A549 (cell line): Measurements from ENCODE around the gene RORB. TPM values are rescaled to one million over a fixed set of nuclear protein-coding genes. Genes with fewer than 3 reads are reported as not detected.
A peak's percentile ranks its signal among the peaks of the same experiment; 100 is the strongest.

ENCODE experiments used
- ATAC-seq, 2 experiments: fragments of 200-7000 bp in 1 of 2; fragments of >200 bp in 1 of 2; cut with Nextera tagmentation in 1 of 2; cut with Tn5 transposase in 1 of 2; 3 replicates each; pipeline versions ENCODE4 v1.8.0 to v1.9.1; 2018 to 2020; ENCODE audit warnings: mild to moderate bottlenecking in 1 of 2, moderate library complexity in 1 of 2
- CTCF ChIA-PET: fragments of 300-600 bp; sonication (Branson Sonifier 250); formaldehyde crosslinking; extraction: SDS; loops from one replicate; lab custom pipeline; 2021; ENCODE audit warnings: antibody characterized with exemption, inconsistent platforms; lab: Yijun Ruan, JAX
- POLR2A ChIA-PET: fragments of 350-600 bp; formaldehyde crosslinking; extraction: SDS; loops from one replicate; lab custom pipeline; 2021; ENCODE audit warnings: antibody characterized with exemption, inconsistent platforms; lab: Yijun Ruan, JAX
- DNase-seq, 2 experiments: peaks; one replicate each; pipeline versions ENCODE4 v3.0.0 to v3.0.0-alpha.2; 2011 to 2016; ENCODE audit warnings: low read depth in 1 of 2, low spot score in 1 of 2
- FAIRE-seq: peaks from 2 replicates; lab custom pipeline; 2011; peaks lifted over from hg19 to GRCh38; lab: Jason Lieb, UNC
- H3K27ac ChIP-seq, 2 experiments: fragments of >200 bp; sonication (Bioruptor Twin); formaldehyde crosslinking; 3 replicates each; pipeline ENCODE4 v1.5.1; 2016 to 2017
- H3K4me1 ChIP-seq: fragments of >200 bp; sonication (Bioruptor Twin); formaldehyde crosslinking; 3 replicates; pipeline ENCODE4 v1.6.1; 2016
- H3K4me2 ChIP-seq: fragments of >200 bp; sonication (Bioruptor Twin); formaldehyde crosslinking; 3 replicates; pipeline ENCODE4 v1.6.1; 2016
- H3K4me3 ChIP-seq: fragments of >200 bp; sonication (Bioruptor Twin); formaldehyde crosslinking; 3 replicates; pipeline ENCODE4 v1.5.1; 2016
- H3K9me3 ChIP-seq: fragments of >200 bp; sonication (Bioruptor Twin); formaldehyde crosslinking; 3 replicates; pipeline ENCODE4 v1.6.1; 2016
- CHD2 ChIP-seq: fragments of 150-350 bp; IDR thresholded peaks from 2 replicates; pipeline ENCODE4 v1.6.1; 2014; ENCODE audit warnings: low read length; ENCODE audit not compliant: partially characterized antibody
- CTCF ChIP-seq: fragments of >200 bp; sonication (Bioruptor Twin); formaldehyde crosslinking; IDR thresholded peaks from 3 replicates; pipeline ENCODE4 v1.5.1; 2016
- EHF ChIP-seq: fragments of 250-450 bp; sonication (Bioruptor Pico); IDR thresholded peaks from 2 replicates; pipeline ENCODE4 v1.5.0; 2020; ENCODE audit warnings: mild to moderate bottlenecking
- EHMT2 ChIP-seq: fragments of 200-600 bp; sonication (generic); IDR thresholded peaks from 2 replicates; pipeline ENCODE4 v1.6.1; 2016; ENCODE audit warnings: antibody characterized with exemption, low read depth, mild to moderate bottlenecking, moderate library complexity
- FOSB ChIP-seq: fragments of 250-450 bp; sonication (Bioruptor Pico); IDR thresholded peaks from 2 replicates; pipeline ENCODE4 v1.5.0; 2020; ENCODE audit warnings: mild to moderate bottlenecking, moderate library complexity
- HEYL ChIP-seq: fragments of 250-450 bp; sonication (Bioruptor Pico); IDR thresholded peaks from 2 replicates; pipeline ENCODE4 v1.8.0; 2021; ENCODE audit warnings: mild to moderate bottlenecking, moderate library complexity
- JUN ChIP-seq, 2 experiments: fragments of >200 bp; sonication (Bioruptor Twin); formaldehyde crosslinking; IDR thresholded peaks; 2 replicates in 1 of 2; 3 replicates in 1 of 2; pipeline ENCODE4 v1.6.1; 2016 to 2017
- JUNB ChIP-seq: fragments of >200 bp; sonication (Bioruptor Twin); formaldehyde crosslinking; IDR thresholded peaks from 2 replicates; pipeline ENCODE4 v1.6.1; 2016
- MAFK ChIP-seq: fragments of 450-650 bp; IDR thresholded peaks from 2 replicates; pipeline ENCODE4 v1.6.1; 2014; ENCODE audit not compliant: partially characterized antibody
- MAZ ChIP-seq: fragments of 150-350 bp; IDR thresholded peaks from 2 replicates; pipeline ENCODE4 v1.6.1; 2014; ENCODE audit warnings: antibody characterized with exemption, low read depth, low read length, borderline replicate concordance
- NFE2L2 ChIP-seq: fragments of 150-350 bp; conservative IDR thresholded peaks from 2 replicates; pipeline ENCODE4 v1.6.1; 2014; ENCODE audit warnings: low read length
- NR3C1 ChIP-seq: fragments of >200 bp; sonication (Bioruptor Twin); formaldehyde crosslinking; IDR thresholded peaks from 3 replicates; pipeline ENCODE4 v1.6.1; 2017
- POLR2AphosphoS2 ChIP-seq: conservative IDR thresholded peaks from 2 replicates; pipeline ENCODE4 v1.6.1; 2012; ENCODE audit warnings: low read length, improper control_type of control experiment, inconsistent platforms
- RAD21 ChIP-seq, 2 experiments: fragments of >200 bp in 1 of 2; sonication (Bioruptor Twin) in 1 of 2; formaldehyde crosslinking in 1 of 2; IDR thresholded peaks in 1 of 2; conservative IDR thresholded peaks in 1 of 2; 2 replicates in 1 of 2; 3 replicates in 1 of 2; pipeline ENCODE4 v1.6.1; 2012 to 2018; ENCODE audit warnings: inconsistent platforms in 1 of 2
- RNF2 ChIP-seq: fragments of 200-600 bp; sonication (generic); IDR thresholded peaks from 2 replicates; pipeline ENCODE4 v1.6.1; 2016; ENCODE audit warnings: low read depth, mild to moderate bottlenecking, antibody characterized with exemption, moderate library complexity, borderline replicate concordance
- SMC3 ChIP-seq: fragments of >200 bp; sonication (Bioruptor Twin); formaldehyde crosslinking; IDR thresholded peaks from 3 replicates; pipeline ENCODE4 v1.6.1; 2018; ENCODE audit warnings: inconsistent platforms
- SREBF2 ChIP-seq: fragments of 450-650 bp; IDR thresholded peaks from 2 replicates; pipeline ENCODE4 v1.6.1; 2014; ENCODE audit warnings: mild to moderate bottlenecking, moderate library complexity
- TFCP2L1 ChIP-seq: fragments of 250-450 bp; sonication (Bioruptor Pico); IDR thresholded peaks from 2 replicates; pipeline ENCODE4 v1.5.0; 2021; ENCODE audit warnings: mild to moderate bottlenecking
- TP53 ChIP-seq: fragments of 250-450 bp; sonication (Bioruptor Pico); IDR thresholded peaks from 2 replicates; pipeline ENCODE4 v1.5.0; 2021; ENCODE audit warnings: mild to moderate bottlenecking, moderate library complexity
- ZC3H11A ChIP-seq: fragments of 450-650 bp; IDR thresholded peaks from 2 replicates; pipeline ENCODE4 v1.6.1; 2014; ENCODE audit warnings: antibody characterized with exemption, mild to moderate bottlenecking
- ZFP36 ChIP-seq: fragments of 450-650 bp; IDR thresholded peaks from 2 replicates; pipeline ENCODE4 v1.6.1; 2014; ENCODE audit warnings: borderline replicate concordance; ENCODE audit not compliant: partially characterized antibody
- ZNF302 ChIP-seq: fragments of 250-450 bp; sonication (Bioruptor Pico); IDR thresholded peaks from 2 replicates; pipeline ENCODE4 v1.9.0; 2021; ENCODE audit warnings: inconsistent platforms, mild to moderate bottlenecking, moderate library complexity
- WGBS: methylation state at CpG from one replicate; pipeline ENCODE4 v1.1.6; 2017; ENCODE audit errors: missing lambda C conversion rate; 5-methylcytosine and 5-hydroxymethylcytosine counted together
- polyA plus RNA-seq, 4 experiments: library from polyadenylated mRNA; depleted of rRNA in 3 of 4; stranded (reverse); fragments of >200 nt; fragmentation: RNase III in 1 of 4; extraction: RNeasy Plus Mini Kit Qiagen cat#74134 plus additional on column Dnase treatment in 1 of 4; gene quantifications; 2 replicates in 3 of 4; 3 replicates in 1 of 4; pipeline ENCODE4 v1.2.3, GENCODE V29; 2011 to 2017
- TF ChIP-seq, protein P1 (sequence below): fragments of 450-650 bp; IDR thresholded peaks from 2 replicates; pipeline ENCODE4 v1.6.1; 2014; ENCODE audit warnings: antibody characterized with exemption
- TF ChIP-seq, protein P2 (sequence below): fragments of 250-450 bp; sonication (Bioruptor Pico); IDR thresholded peaks from 2 replicates; pipeline ENCODE4 v1.5.0; 2021; ENCODE audit warnings: mild to moderate bottlenecking, moderate library complexity, borderline replicate concordance
- TF ChIP-seq, protein P3 (sequence below): IDR thresholded peaks from 2 replicates; pipeline ENCODE4 v1.6.1; 2012

The RORB gene
- polyA plus RNA-seq, 2 of the 4 experiments (the other 2 are of a cell fraction): not detected

DNA sequence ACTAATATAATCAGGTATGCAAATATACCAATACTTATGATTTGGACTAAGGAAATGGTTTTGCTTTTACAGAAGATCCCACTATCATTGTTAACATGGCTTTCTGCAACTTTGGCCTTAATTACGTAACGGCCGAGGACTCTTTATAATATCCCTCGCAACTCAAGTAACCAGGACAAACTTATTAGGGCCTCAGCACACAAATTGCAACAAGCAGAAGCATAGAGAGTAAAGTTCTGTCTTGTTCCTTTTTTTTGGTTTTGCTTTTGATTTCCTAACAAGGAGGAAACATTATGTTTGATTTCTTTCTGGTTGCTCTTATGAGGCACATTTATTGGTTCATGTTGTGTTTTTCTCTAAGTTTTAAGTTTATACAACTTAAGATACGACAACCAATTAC lies 60.4 kb downstream of the RORB start:
- DNase-seq (no peak), ATAC-seq (no peak), FAIRE-seq (no peak)
- Histone ChIP-seq H3K9me3 (no peaks in the 10 kb centered on the region), H3K27ac (no peak overlapping the region), H3K4me2 (no peak overlapping the region), H3K4me3 (no peak overlapping the region), H3K4me1 (no peaks in the 10 kb centered on the region)
- TF ChIP-seq FOSB (no peak), HEYL (CRISPR knock-in tag) (no peak), RNF2 (no peak), NFE2L2 (no peak), RAD21 (conservative IDR thresholded peaks at IDR 0.05 in 1 of 2, IDR thresholded peaks at IDR 0.05 in 1 of 2) (no peak), CHD2 (no peak), POLR2AphosphoS2 (no peak), NR3C1 (no peak), EHMT2 (no peak), SREBF2 (no peak)
- TF ChIP-seq, protein P1, sequence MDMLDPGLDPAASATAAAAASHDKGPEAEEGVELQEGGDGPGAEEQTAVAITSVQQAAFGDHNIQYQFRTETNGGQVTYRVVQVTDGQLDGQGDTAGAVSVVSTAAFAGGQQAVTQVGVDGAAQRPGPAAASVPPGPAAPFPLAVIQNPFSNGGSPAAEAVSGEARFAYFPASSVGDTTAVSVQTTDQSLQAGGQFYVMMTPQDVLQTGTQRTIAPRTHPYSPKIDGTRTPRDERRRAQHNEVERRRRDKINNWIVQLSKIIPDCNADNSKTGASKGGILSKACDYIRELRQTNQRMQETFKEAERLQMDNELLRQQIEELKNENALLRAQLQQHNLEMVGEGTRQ: no peak
- POLR2A ChIA-PET: no interaction called here
- 43% methylated on average over 5 of the region's 5 CpGs for WGBS
- CTCF ChIA-PET: no interaction called here

DNA sequence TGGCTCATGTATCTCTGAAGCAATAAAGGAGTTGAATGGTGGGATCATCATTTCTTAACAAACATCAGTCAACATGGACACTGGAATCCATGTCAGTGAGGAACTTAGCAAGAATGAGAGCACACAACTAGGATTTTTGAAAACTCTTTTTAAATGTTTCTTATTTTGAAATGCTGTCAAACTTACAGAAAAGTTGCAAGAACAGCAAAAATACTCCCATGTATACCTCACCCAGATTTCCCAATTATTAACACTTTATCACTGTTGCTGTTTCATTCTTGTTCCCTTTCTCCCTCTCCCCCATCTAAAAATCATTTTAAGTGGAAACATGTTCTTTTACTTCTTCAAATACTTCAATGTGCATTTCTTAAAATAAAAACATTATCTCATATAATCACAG lies 65.5 kb downstream of the RORB start:
- ChIA-PET POLR2A (no interaction called here), CTCF (no interaction called here)
- ATAC-seq (no peak), DNase-seq (no peak), FAIRE-seq (no peak)
- Histone ChIP-seq H3K9me3 (no peaks in the 10 kb centered on the region), H3K4me1 (no peaks in the 10 kb centered on the region), H3K4me2 (no peak overlapping the region), H3K27ac (no peak overlapping the region), H3K4me3 (no peak overlapping the region)
- TF ChIP-seq RAD21 (conservative IDR thresholded peaks at IDR 0.05 in 1 of 2, IDR thresholded peaks at IDR 0.05 in 1 of 2) (no peak), MAFK (peak; percentile 64)

GRCh38 chr9:74570879-74571512 lies 73.9 kb downstream of the RORB start:
- H3K9me3 ChIP-seq: no peaks in the 10 kb centered on the region
- POLR2A ChIA-PET: no interaction called here
- CTCF ChIA-PET: interaction anchor here (1.0 to 1.1 kb wide), 2 partner anchors 1370 to 1373 kb away, joined by 3 to 7 read pairs; no protein-coding TSS in a partner anchor
- 23% methylated on average over 4 of the region's 4 CpGs for WGBS
- H3K4me3 ChIP-seq: no peak overlapping the region
- H3K4me2 ChIP-seq: no peak overlapping the region
- peak; percentile 9 to 31 for DNase-seq
- H3K4me1 ChIP-seq: no peaks in the 10 kb centered on the region
- TF ChIP-seq SMC3 (peak; percentile 64), MAZ (no peak), RNF2 (no peak), ZC3H11A (no peak), CTCF (peak; percentile 73), RAD21 (conservative IDR thresholded peaks at IDR 0.05 in 1 of 2, IDR thresholded peaks at IDR 0.05 in 1 of 2) (peak; percentile 70 to 72)
- H3K27ac ChIP-seq: no peak overlapping the region
- FAIRE-seq: peak; percentile 78
- ATAC-seq: peak in 1 of 2 experiments; percentile 46; a peak in 1 of 6 replicates

- Histone ChIP-seq H3K4me2 (no peak overlapping the region), H3K9me3 (no peaks in the 10 kb centered on the region), H3K4me3 (no peak overlapping the region), H3K27ac (no peak overlapping the region), H3K4me1 (no peaks in the 10 kb centered on the region)
- FAIRE-seq (no peak), DNase-seq (no peak), ATAC-seq (no peak)
- CTCF ChIA-PET: interaction anchor here (1.0 to 5.9 kb wide), 4 partner anchors 10 to 1373 kb away, joined by 3 to 47 read pairs (median 4); no protein-coding TSS in a partner anchor
- 22% methylated on average over 8 of the region's 8 CpGs for WGBS
- POLR2A ChIA-PET: no interaction called here
- TF ChIP-seq ZFP36 (no peak), JUNB (no peak), RAD21 (conservative IDR thresholded peaks at IDR 0.05 in 1 of 2, IDR thresholded peaks at IDR 0.05 in 1 of 2) (no peak), SMC3 (no peak), EHF (CRISPR knock-in tag) (no peak), ZNF302 (CRISPR knock-in tag) (no peak), EHMT2 (no peak), TP53 (CRISPR knock-in tag) (no peak), TFCP2L1 (no peak), FOSB (no peak), MAZ (no peak), JUN (IDR thresholded peaks at IDR 0.05) (no peak)
- TF ChIP-seq, protein P2, sequence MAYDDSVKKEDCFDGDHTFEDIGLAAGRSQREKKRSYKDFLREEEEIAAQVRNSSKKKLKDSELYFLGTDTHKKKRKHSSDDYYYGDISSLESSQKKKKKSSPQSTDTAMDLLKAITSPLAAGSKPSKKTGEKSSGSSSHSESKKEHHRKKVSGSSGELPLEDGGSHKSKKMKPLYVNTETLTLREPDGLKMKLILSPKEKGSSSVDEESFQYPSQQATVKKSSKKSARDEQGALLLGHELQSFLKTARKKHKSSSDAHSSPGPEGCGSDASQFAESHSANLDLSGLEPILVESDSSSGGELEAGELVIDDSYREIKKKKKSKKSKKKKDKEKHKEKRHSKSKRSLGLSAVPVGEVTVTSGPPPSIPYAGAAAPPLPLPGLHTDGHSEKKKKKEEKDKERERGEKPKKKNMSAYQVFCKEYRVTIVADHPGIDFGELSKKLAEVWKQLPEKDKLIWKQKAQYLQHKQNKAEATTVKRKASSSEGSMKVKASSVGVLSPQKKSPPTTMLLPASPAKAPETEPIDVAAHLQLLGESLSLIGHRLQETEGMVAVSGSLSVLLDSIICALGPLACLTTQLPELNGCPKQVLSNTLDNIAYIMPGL (CRISPR knock-in tag): no peak
- TF ChIP-seq, protein P3, sequence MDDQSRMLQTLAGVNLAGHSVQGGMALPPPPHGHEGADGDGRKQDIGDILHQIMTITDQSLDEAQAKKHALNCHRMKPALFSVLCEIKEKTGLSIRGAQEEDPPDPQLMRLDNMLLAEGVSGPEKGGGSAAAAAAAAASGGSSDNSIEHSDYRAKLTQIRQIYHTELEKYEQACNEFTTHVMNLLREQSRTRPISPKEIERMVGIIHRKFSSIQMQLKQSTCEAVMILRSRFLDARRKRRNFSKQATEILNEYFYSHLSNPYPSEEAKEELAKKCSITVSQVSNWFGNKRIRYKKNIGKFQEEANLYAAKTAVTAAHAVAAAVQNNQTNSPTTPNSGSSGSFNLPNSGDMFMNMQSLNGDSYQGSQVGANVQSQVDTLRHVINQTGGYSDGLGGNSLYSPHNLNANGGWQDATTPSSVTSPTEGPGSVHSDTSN: no peak
Observed at GRCh38 chr9:74573640-74574191, 76.6 kb downstream of the RORB start.
